Measurements from ENCODE around the gene FIGNL2.

DNA sequence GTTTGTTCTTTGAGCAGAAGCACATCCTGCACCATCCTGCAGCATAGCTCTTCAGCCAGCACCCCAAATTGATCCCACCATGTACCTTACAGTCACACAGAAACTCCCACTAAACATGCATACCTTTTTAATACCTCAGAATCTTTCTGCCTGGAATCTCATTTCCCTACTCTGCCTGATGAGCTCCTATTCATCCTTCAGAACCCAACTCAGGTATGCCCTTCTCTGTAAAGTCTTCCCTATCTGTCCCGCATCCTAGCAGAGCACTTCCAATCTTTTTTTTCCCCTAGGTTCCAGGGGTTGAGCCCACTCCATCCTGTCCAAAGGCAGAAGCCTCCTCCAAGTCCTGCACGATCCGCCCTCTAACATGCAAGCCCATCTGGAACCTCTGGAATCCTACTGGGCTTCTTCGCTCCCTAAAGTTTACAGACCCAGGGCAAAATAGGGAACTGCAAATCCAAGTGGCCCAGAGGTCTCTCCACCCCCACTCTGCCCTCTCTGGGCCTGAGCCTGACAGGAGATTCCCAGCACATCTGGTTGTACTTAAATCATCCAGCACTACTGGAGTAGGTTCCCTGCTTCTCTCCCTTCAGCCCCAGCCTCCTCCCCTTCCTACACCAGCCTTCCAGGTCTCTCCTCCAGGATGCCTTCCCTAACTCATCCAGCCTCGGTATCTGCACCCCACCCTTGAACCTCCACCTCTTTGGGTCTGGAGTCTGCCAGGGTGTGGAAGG lies 4.1 kb upstream of the FIGNL2 start:
- TF ChIP-seq CTCF (IDR thresholded peaks at IDR 0.05) (no peak), POLR2A (IDR thresholded peaks at IDR 0.05) (no peak), POLR2AphosphoS5 (IDR thresholded peaks at IDR 0.05; ENCODE audit: insufficient read depth in 1 of 2, low read depth in 1 of 2) (no peak)

Measured in vagina (tissue), 2 donors.